Peyer's patch (tissue), 4 donors: ENCODE measurements around the gene SLN.

Experiments used
- POLR2A ChIP-seq, 2 donors: fragments of 450-650 bp; IDR thresholded peaks; one replicate each; pipeline ENCODE4 v1.5.1; 2017; ENCODE audit warnings: antibody characterized with exemption in 2 of 2, mild to moderate bottlenecking in 2 of 2, moderate library complexity in 2 of 2
- TF ChIP-seq, protein P1 (sequence below), 6 experiments: fragments of 450-650 bp in 4 of 6; fragments of 200-600 bp in 2 of 6; sonication (generic) in 1 of 6; IDR thresholded peaks; one replicate each; pipeline ENCODE4 v1.5.1; 2017 to 2019; ENCODE audit warnings: antibody characterized with exemption in 6 of 6, mild to moderate bottlenecking in 3 of 6, moderate library complexity in 1 of 6

DNA sequence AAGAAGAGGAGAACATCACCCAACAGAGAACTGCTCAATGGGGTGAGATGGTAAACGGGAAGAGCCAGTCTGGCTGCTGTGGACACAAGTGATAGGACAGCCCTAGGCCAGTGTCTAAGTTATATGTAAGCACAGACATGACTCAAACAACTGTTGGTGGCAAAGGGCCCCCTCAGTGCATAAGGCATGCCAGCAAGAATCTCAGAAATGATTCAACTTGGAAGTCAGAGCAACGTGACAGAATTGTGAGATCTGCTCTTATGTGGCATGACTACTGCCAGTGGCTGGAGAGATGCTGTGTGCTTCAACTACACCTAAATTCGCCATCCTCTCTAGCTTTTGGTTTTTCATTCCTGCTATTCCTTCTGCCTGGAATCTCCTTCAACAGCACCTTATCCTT lies 7.4 kb downstream of the SLN start:
- TF ChIP-seq, protein P1, sequence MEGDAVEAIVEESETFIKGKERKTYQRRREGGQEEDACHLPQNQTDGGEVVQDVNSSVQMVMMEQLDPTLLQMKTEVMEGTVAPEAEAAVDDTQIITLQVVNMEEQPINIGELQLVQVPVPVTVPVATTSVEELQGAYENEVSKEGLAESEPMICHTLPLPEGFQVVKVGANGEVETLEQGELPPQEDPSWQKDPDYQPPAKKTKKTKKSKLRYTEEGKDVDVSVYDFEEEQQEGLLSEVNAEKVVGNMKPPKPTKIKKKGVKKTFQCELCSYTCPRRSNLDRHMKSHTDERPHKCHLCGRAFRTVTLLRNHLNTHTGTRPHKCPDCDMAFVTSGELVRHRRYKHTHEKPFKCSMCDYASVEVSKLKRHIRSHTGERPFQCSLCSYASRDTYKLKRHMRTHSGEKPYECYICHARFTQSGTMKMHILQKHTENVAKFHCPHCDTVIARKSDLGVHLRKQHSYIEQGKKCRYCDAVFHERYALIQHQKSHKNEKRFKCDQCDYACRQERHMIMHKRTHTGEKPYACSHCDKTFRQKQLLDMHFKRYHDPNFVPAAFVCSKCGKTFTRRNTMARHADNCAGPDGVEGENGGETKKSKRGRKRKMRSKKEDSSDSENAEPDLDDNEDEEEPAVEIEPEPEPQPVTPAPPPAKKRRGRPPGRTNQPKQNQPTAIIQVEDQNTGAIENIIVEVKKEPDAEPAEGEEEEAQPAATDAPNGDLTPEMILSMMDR (IDR thresholded peaks at IDR 0.05) = no peak
- TF ChIP-seq POLR2A (IDR thresholded peaks at IDR 0.05) = no peak
